ENCODE data around the gene KLHL26.

Gene KLHL26

DNA sequence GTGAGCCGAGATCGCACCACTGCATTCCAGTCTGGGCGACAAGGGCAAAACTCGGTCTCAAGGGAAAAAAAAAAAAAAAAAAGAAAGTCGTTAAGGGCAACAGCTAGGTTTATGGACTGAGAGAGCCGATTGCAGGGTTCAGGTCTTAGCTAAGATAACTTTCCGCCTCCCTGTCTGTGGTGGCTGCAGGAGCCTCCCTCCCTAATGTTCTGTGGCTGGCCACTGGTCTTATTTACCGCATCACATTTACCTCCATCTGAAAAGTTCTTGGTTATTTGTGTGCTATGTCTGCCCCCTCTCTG lies 45.9 kb downstream of the KLHL26 start:
- Histone ChIP-seq H3K27ac (peak overlapping the region in 1 of 2 donors; percentile 88), H3K4me3 (peak overlapping the region; percentile 88)
- DNase-seq (ENCODE audit: low spot score): no peak
- TF ChIP-seq, protein P1, sequence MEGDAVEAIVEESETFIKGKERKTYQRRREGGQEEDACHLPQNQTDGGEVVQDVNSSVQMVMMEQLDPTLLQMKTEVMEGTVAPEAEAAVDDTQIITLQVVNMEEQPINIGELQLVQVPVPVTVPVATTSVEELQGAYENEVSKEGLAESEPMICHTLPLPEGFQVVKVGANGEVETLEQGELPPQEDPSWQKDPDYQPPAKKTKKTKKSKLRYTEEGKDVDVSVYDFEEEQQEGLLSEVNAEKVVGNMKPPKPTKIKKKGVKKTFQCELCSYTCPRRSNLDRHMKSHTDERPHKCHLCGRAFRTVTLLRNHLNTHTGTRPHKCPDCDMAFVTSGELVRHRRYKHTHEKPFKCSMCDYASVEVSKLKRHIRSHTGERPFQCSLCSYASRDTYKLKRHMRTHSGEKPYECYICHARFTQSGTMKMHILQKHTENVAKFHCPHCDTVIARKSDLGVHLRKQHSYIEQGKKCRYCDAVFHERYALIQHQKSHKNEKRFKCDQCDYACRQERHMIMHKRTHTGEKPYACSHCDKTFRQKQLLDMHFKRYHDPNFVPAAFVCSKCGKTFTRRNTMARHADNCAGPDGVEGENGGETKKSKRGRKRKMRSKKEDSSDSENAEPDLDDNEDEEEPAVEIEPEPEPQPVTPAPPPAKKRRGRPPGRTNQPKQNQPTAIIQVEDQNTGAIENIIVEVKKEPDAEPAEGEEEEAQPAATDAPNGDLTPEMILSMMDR (IDR thresholded peaks at IDR 0.05): no peak

DNA sequence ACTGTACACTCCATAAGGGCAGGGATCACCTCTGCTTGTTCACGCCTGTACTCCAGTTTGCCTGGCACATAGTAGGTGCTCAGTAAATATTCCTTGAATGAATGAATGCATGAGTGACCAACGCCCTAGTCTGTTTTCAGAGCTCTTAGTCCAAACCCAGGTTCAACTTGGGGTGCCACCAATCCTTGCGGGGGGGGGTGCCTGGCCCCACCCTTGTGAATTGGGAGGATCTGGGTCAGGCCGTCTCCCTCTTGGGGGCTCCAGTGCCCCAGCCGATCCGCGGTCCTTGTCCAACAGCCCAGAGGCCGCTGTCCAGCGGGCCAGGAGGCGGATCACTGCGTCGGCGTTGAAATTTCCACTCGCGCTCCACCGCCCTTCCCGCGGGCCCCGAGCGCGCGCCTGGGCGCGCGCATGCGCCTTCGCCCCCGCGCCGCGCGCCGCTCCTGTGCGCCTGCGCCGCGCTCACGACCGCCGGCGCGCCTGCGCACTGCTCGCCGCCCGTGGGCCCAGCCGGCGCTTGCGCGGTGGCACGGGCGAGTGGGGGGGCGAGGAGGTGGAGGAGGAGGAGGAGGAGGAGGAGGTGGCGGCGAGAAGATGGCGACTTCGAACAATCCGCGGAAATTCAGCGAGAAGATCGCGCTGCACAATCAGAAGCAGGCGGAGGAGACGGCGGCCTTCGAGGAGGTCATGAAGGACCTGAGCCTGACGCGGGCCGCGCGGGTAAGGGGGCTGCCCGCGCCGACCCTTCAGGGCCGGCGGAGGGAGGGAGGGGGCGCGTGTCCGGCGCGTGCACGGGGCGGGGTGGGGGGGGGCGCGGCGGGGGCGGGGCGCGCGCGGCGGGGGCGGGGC lies 46.5 kb downstream of the KLHL26 start, which contains the start of gene CRTC1:
TSS of gene CRTC1 (plus strand) at position 572 of the 849 bp plus-strand sequence. CDS start at position 595, 23 bp downstream.
- peak; percentile 90 for DNase-seq (ENCODE audit: low spot score)
- H3K27ac ChIP-seq: peak within 1 kb of the TSS; percentile 76 to 88
- TF ChIP-seq, protein P1 (IDR thresholded peaks at IDR 0.05): no peak
- peak within 1 kb of the TSS; percentile 88 for H3K4me3 ChIP-seq

DNA sequence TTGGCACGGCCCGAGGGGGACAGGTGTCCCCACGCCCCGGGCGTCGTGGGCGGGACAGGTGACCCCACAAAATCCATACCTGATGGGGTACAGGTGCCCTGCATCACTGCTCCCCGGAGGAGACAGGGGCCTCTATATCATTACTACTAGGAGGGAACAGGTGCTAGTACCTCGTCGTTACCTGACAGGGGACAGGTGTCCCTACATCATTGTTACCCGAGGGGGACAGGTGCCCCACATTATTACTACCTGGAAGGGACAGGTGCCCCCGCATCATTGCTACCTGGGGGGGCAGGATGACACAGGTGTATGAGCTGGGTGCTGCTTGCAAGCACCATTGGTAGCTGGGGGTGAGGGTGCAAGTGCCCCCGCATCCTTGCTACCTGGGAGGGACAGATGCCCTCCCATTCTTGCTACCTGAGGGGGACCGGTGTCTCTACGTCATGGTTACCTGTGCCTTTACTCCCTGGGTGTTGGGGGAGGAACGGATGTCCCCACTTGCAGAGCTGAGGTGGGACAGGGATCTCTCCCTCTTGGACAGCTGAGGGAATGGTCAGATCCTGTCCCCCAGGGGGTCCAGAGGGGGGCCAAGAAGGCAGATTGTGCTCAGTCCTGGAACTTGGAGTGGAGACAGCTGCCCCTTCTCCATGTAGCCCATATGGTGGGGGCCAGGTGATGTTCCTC lies 47.3 kb downstream of the KLHL26 start:
- TF ChIP-seq, protein P1 (IDR thresholded peaks at IDR 0.05): no peak
- Histone ChIP-seq H3K4me3 (peak overlapping the region; percentile 88), H3K27ac (peak overlapping the region in 1 of 2 donors; percentile 88)
- no peak for DNase-seq (ENCODE audit: low spot score)

DNA sequence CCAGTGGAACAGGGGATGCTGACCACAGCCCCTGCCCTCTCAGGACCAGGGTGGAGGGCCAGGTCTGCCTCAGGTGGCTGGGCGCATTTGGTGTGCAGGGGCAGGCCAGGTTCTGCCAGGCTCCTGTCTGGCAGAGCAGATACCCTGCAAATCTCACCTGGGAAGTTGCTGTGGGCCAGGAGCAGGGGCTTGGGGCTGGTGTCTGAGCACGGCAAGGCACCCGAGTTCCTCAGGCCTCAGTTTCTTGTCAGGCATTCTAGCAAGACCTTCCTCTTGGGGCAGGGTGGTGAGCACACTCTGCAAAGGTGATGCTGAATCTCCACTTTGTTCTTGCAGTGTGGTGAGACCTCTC lies 47.8 kb downstream of the KLHL26 start:
- Histone ChIP-seq H3K4me3 (peak overlapping the region; percentile 88), H3K27ac (peak overlapping the region in 1 of 2 donors; percentile 88)
- DNase-seq (ENCODE audit: low spot score): no peak
- TF ChIP-seq, protein P1 (IDR thresholded peaks at IDR 0.05): no peak

DNA sequence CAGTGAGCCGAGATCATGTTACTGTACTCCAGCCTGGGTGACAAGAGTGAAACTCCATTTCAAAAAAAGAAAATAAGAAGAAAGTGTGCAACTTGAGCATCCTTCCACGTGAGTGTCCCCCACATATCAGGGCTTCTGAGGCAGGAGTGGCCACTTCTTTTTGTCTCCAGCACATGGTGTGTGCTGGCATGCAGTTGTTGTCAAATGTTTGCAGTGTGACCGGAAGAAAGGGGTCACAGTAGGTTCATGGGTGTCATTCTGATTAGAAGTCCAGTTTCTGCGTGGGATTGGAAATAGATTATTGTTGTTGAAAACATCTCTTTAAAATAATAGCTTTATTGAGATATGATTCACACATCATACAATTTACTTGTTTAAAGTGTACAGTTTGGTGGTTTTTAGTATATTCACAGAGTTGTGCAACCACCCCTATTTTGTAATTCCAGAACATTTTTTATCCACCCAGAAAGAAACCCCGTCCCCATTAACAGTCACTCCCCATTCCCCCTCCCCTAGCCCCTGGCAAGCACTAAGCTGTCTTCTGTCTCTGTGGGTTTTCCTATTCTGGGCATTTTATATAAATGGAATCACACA lies 48.9 kb downstream of the KLHL26 start:
- TF ChIP-seq, protein P1 (IDR thresholded peaks at IDR 0.05): no peak
- no peak for DNase-seq (ENCODE audit: low spot score)
- H3K27ac ChIP-seq: no peak overlapping the region
- H3K4me3 ChIP-seq: no peak overlapping the region

DNA sequence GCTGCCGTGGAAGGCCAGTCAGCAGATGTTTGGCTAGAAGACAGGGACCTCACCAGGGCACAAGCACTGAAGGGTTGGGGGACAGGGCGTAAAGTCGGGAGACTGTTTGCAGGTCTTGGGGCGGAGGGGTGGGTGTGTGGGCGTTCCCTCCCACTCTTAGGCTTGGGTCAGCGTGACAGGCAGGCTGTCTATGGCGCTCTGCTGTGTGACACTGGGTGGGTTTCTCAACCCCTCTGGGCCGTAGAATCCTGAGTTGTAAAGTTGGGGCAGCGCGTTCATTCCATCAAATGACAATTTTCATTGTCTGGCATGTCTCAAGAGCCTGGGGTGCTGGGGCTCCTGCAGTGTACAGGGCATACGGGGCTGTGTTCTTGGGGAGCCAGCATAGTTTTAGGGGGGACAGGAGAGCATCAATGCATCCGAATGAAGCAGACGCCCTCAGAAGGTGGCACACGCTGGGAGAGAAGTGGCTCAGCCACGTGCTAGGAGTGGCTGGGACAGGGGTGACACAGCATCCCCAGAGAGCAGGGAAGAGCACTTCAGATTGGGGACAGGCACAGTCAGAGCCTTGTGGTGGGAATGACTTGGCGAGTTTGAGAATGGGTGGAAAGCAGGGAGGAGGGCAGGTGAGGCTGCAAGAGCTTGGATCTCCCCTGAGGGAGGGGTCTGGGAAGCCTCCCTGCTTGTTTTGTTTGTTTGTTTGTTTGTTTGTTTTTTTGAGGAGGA lies 51.1 kb downstream of the KLHL26 start:
- H3K27ac ChIP-seq: no peak overlapping the region
- TF ChIP-seq, protein P1 (IDR thresholded peaks at IDR 0.05): no peak
- H3K4me3 ChIP-seq: no peak overlapping the region
- no peak for DNase-seq (ENCODE audit: low spot score)
